Measurements from ENCODE around the gene UBP1.

UBP1 gene

GRCh38 chr3:33439546-33440327 is 468 bp downstream of the UBP1 start:
- Histone ChIP-seq H3K27me3 (ENCODE audit: insufficient read depth, low read length, poor library complexity) (no peaks in the 10 kb centered on the region), H3K79me2 (ENCODE audit: control insufficient read depth, insufficient read depth, low read length) (peaks cover 35% of the 10 kb centered on the region), H4K8ac (ENCODE audit: low read depth, low read length) (no peak overlapping the region), H3K4me1 (ENCODE audit: control insufficient read depth, low read depth, low read length) (peaks cover 3% of the 10 kb centered on the region), H2BK120ac (ENCODE audit: low read depth, low read length) (no peak overlapping the region), H3K23ac (ENCODE audit: low read length) (peak overlapping the region; percentile 72), H3K18ac (ENCODE audit: low read length) (peak overlapping the region; percentile 77), H2AK5ac (ENCODE audit: low read length) (no peak overlapping the region), H3K4ac (ENCODE audit: low read depth, low read length) (peak overlapping the region; percentile 90), H3K9ac (ENCODE audit: low read length) (peak overlapping the region; percentile 98), H3K4me2 (ENCODE audit: low read length) (peak overlapping the region; percentile 67), H3K79me1 (ENCODE audit: low read length) (peaks cover 5% of the 10 kb centered on the region), H2BK15ac (replicated peaks; ENCODE audit: low read depth) (no peak overlapping the region), H3K27ac (ENCODE audit: low read depth, low read length) (peak overlapping the region; percentile 99), H3K4me3 (ENCODE audit: low read length) (peak overlapping the region; percentile 42), H2BK5ac (ENCODE audit: low read length) (peak overlapping the region; percentile 58), H4K5ac (ENCODE audit: low read length) (no peak overlapping the region), H3K56ac (ENCODE audit: low read length) (peak overlapping the region; percentile 98), H3K36me3 (ENCODE audit: control insufficient read depth, insufficient read depth, low read length) (no peaks in the 10 kb centered on the region)
- DNase-seq: peak; percentile 62
- no CpG with 5 or more reads among the region's 93 CpGs for WGBS (ENCODE audit: extremely low coverage, insufficient coverage, low lambda C conversion rate)

- peak overlapping the region; percentile 98 for H3K56ac ChIP-seq (ENCODE audit: low read length)
- DNase-seq: peak; percentile 53
These were observed 1.2 kb downstream of the UBP1 start for GRCh38 chr3:33438881-33439545.

GRCh38 chr3:33438284-33438668 is 1.9 kb downstream of the UBP1 start:
- Histone ChIP-seq H3K23ac (ENCODE audit: low read length) (peak overlapping the region; percentile 7), H3K27me3 (ENCODE audit: insufficient read depth, low read length, poor library complexity) (no peaks in the 10 kb centered on the region), H3K9ac (ENCODE audit: low read length) (peak overlapping the region; percentile 98), H2BK5ac (ENCODE audit: low read length) (no peak overlapping the region), H3K4me2 (ENCODE audit: low read length) (peak overlapping the region; percentile 84), H2AK5ac (ENCODE audit: low read length) (no peak overlapping the region), H4K8ac (ENCODE audit: low read depth, low read length) (peak overlapping the region; percentile 31), H2BK120ac (ENCODE audit: low read depth, low read length) (no peak overlapping the region), H3K18ac (ENCODE audit: low read length) (peak overlapping the region; percentile 31), H2BK15ac (replicated peaks; ENCODE audit: low read depth) (no peak overlapping the region), H3K27ac (ENCODE audit: low read depth, low read length) (no peak overlapping the region), H4K5ac (ENCODE audit: low read length) (no peak overlapping the region), H3K4me1 (ENCODE audit: control insufficient read depth, low read depth, low read length) (peaks cover 3% of the 10 kb centered on the region), H3K79me2 (ENCODE audit: control insufficient read depth, insufficient read depth, low read length) (peaks cover 45% of the 10 kb centered on the region), H3K36me3 (ENCODE audit: control insufficient read depth, insufficient read depth, low read length) (no peaks in the 10 kb centered on the region), H3K79me1 (ENCODE audit: low read length) (peaks cover 5% of the 10 kb centered on the region), H3K56ac (ENCODE audit: low read length) (peak overlapping the region; percentile 73), H3K4me3 (ENCODE audit: low read length) (peak overlapping the region; percentile 38), H3K4ac (ENCODE audit: low read depth, low read length) (no peak overlapping the region)
- WGBS (ENCODE audit: extremely low coverage, insufficient coverage, low lambda C conversion rate): no CpG with 5 or more reads among the region's 4 CpGs
- peak; percentile 33 for DNase-seq

More at GRCh38 chr3:33438881-33439545, 1.2 kb downstream of the UBP1 start:
- H2BK5ac ChIP-seq (ENCODE audit: low read length): no peak overlapping the region
- WGBS (ENCODE audit: extremely low coverage, insufficient coverage, low lambda C conversion rate): no CpG with 5 or more reads among the region's 12 CpGs
- no peak overlapping the region for H2BK120ac ChIP-seq (ENCODE audit: low read depth, low read length)
- no peak overlapping the region for H4K5ac ChIP-seq (ENCODE audit: low read length)
- peak overlapping the region; percentile 42 for H3K4me3 ChIP-seq (ENCODE audit: low read length)
- H3K18ac ChIP-seq (ENCODE audit: low read length): peak overlapping the region; percentile 77
- no peaks in the 10 kb centered on the region for H3K27me3 ChIP-seq (ENCODE audit: insufficient read depth, low read length, poor library complexity)
- H3K4ac ChIP-seq (ENCODE audit: low read depth, low read length): peak overlapping the region; percentile 90
- H3K36me3 ChIP-seq (ENCODE audit: control insufficient read depth, insufficient read depth, low read length): no peaks in the 10 kb centered on the region
- H3K4me1 ChIP-seq (ENCODE audit: control insufficient read depth, low read depth, low read length): peaks cover 3% of the 10 kb centered on the region
- H2AK5ac ChIP-seq (ENCODE audit: low read length): no peak overlapping the region
- H3K27ac ChIP-seq (ENCODE audit: low read depth, low read length): peak overlapping the region; percentile 99
- H3K79me2 ChIP-seq (ENCODE audit: control insufficient read depth, insufficient read depth, low read length): peaks cover 39% of the 10 kb centered on the region
- peak overlapping the region; percentile 98 for H3K9ac ChIP-seq (ENCODE audit: low read length)
- peak overlapping the region; percentile 84 for H3K4me2 ChIP-seq (ENCODE audit: low read length)
- peak overlapping the region; percentile 72 for H3K23ac ChIP-seq (ENCODE audit: low read length)
- H2BK15ac ChIP-seq (replicated peaks; ENCODE audit: low read depth): no peak overlapping the region
- H3K79me1 ChIP-seq (ENCODE audit: low read length): peaks cover 5% of the 10 kb centered on the region
- no peak overlapping the region for H4K8ac ChIP-seq (ENCODE audit: low read depth, low read length)

- H3K4me2 ChIP-seq (ENCODE audit: low read length): no peak overlapping the region
- H2AK5ac ChIP-seq (ENCODE audit: low read length): no peak overlapping the region
- peak overlapping the region; percentile 98 for H3K9ac ChIP-seq (ENCODE audit: low read length)
- H3K27ac ChIP-seq (ENCODE audit: low read depth, low read length): no peak overlapping the region
- no CpG with 5 or more reads among the region's 3 CpGs for WGBS (ENCODE audit: extremely low coverage, insufficient coverage, low lambda C conversion rate)
- H4K5ac ChIP-seq (ENCODE audit: low read length): no peak overlapping the region
- no peak overlapping the region for H2BK15ac ChIP-seq (replicated peaks; ENCODE audit: low read depth)
- no peak overlapping the region for H3K4ac ChIP-seq (ENCODE audit: low read depth, low read length)
- no peaks in the 10 kb centered on the region for H3K27me3 ChIP-seq (ENCODE audit: insufficient read depth, low read length, poor library complexity)
- H4K8ac ChIP-seq (ENCODE audit: low read depth, low read length): no peak overlapping the region
- no peak overlapping the region for H2BK120ac ChIP-seq (ENCODE audit: low read depth, low read length)
- peaks cover 3% of the 10 kb centered on the region for H3K4me1 ChIP-seq (ENCODE audit: control insufficient read depth, low read depth, low read length)
- no peaks in the 10 kb centered on the region for H3K36me3 ChIP-seq (ENCODE audit: control insufficient read depth, insufficient read depth, low read length)
- H3K79me1 ChIP-seq (ENCODE audit: low read length): peaks cover 5% of the 10 kb centered on the region
- peak overlapping the region; percentile 73 for H3K56ac ChIP-seq (ENCODE audit: low read length)
- peak; percentile 73 for DNase-seq
- H3K18ac ChIP-seq (ENCODE audit: low read length): no peak overlapping the region
- no peak overlapping the region for H3K23ac ChIP-seq (ENCODE audit: low read length)
- H3K4me3 ChIP-seq (ENCODE audit: low read length): no peak overlapping the region
- no peak overlapping the region for H2BK5ac ChIP-seq (ENCODE audit: low read length)
- peaks cover 46% of the 10 kb centered on the region for H3K79me2 ChIP-seq (ENCODE audit: control insufficient read depth, insufficient read depth, low read length)
These were observed 2.5 kb downstream of the UBP1 start for GRCh38 chr3:33437556-33438283.

GRCh38 chr3:33433843-33434242 is 6.4 kb downstream of the UBP1 start:
- WGBS (ENCODE audit: extremely low coverage, insufficient coverage, low lambda C conversion rate): no CpG with 5 or more reads among the region's 2 CpGs

More at GRCh38 chr3:33433843-33434242, 6.4 kb downstream of the UBP1 start:
- Histone ChIP-seq H2AK5ac (ENCODE audit: low read length) (no peak overlapping the region), H3K36me3 (ENCODE audit: control insufficient read depth, insufficient read depth, low read length) (no peaks in the 10 kb centered on the region), H3K27me3 (ENCODE audit: insufficient read depth, low read length, poor library complexity) (no peaks in the 10 kb centered on the region), H2BK5ac (ENCODE audit: low read length) (no peak overlapping the region), H3K9ac (ENCODE audit: low read length) (no peak overlapping the region), H3K79me1 (ENCODE audit: low read length) (peaks cover 9% of the 10 kb centered on the region), H3K27ac (ENCODE audit: low read depth, low read length) (no peak overlapping the region), H2BK15ac (replicated peaks; ENCODE audit: low read depth) (no peak overlapping the region), H3K23ac (ENCODE audit: low read length) (no peak overlapping the region), H4K5ac (ENCODE audit: low read length) (no peak overlapping the region), H2BK120ac (ENCODE audit: low read depth, low read length) (no peak overlapping the region), H3K56ac (ENCODE audit: low read length) (no peak overlapping the region), H3K4ac (ENCODE audit: low read depth, low read length) (no peak overlapping the region), H3K18ac (ENCODE audit: low read length) (no peak overlapping the region), H3K79me2 (ENCODE audit: control insufficient read depth, insufficient read depth, low read length) (peaks cover 63% of the 10 kb centered on the region), H3K4me2 (ENCODE audit: low read length) (no peak overlapping the region), H3K4me3 (ENCODE audit: low read length) (no peak overlapping the region), H4K8ac (ENCODE audit: low read depth, low read length) (no peak overlapping the region), H3K4me1 (ENCODE audit: control insufficient read depth, low read depth, low read length) (peaks cover 4% of the 10 kb centered on the region)
- DNase-seq: no peak
